ENCODE data around the gene DEFB124.

The DEFB124 gene

GRCh38 chr20:31415653-31416052, 59.3 kb downstream of the DEFB124 start:
- DNase-seq: no peak

Data from activated CD4-positive, CD25-positive, alpha-beta regulatory T cell (primary cell).